NK-92 treated with Interleukin-12 subunit alpha and Interleukin-12 subunit beta, amount 100 ng/mL, for 24 hours (cell line): ENCODE data around the gene LSR.
"Not testable (repeated sequence)": the region's sequence is repeated elsewhere in the genome, so short reads cannot be mapped to it uniquely, and the experiment has no call there.

Experiments
- DNase-seq: peaks from one replicate; lab custom pipeline; 2025; lab: John Stamatoyannopoulos, UW

Gene LSR

DNA sequence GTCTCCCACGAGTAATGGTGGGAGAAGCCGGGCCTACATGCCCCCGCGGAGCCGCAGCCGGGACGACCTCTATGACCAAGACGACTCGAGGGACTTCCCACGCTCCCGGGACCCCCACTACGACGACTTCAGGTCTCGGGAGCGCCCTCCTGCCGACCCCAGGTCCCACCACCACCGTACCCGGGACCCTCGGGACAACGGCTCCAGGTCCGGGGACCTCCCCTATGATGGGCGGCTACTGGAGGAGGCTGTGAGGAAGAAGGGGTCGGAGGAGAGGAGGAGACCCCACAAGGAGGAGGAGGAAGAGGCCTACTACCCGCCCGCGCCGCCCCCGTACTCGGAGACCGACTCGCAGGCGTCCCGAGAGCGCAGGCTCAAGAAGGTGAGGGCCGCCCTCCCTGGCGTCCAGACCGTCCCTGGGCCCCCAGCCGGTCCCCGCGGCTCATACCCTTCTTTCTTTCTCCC is 18.6 kb downstream of the LSR start:
- no peak for DNase-seq

GRCh38 chr19:35267818-35268535 is 19.2 kb downstream of the LSR start:
- DNase-seq, result peak; percentile 60

GRCh38 chr19:35268536-35269437 is 20.0 kb downstream of the LSR start, which contains the start of gene USF2:
TSS of gene USF2 (plus strand) at chr19:35268962. CDS start at chr19:35269102, 140 bp downstream.
- peak; percentile 53 for DNase-seq

DNA sequence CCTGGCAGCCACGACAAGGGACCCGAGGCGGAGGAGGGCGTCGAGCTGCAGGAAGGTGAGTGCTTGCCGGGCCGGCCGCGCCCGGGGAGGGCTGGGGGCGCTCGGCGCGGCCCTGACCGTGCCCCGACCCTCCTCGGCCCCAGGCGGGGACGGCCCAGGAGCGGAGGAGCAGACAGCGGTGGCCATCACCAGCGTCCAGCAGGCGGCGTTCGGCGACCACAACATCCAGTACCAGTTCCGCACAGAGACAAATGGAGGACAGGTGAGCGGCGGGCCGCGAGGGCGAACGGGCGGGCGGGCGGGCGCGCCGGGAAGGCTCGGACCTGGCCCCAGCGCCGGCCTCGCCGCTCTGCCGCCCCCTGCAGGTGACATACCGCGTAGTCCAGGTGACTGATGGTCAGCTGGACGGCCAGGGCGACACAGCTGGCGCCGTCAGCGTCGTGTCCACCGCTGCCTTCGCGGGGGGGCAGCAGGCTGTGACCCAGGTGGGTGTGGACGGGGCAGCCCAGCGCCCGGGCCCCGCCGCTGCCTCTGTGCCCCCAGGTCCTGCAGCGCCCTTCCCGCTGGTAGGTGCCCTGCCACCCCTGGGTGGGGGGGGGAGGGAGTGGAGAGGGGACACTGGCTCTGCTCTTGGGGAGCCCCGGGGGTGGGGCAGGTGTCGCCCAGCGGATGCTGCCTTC is 20.8 kb downstream of the LSR start:
- peak; percentile 81 for DNase-seq

- DNase-seq, result no peak
These were observed 21.6 kb downstream of the LSR start for GRCh38 chr19:35270381-35270811.

- DNase-seq, result no peak
These were observed 22.7 kb downstream of the LSR start for GRCh38 chr19:35271546-35271945.

DNA sequence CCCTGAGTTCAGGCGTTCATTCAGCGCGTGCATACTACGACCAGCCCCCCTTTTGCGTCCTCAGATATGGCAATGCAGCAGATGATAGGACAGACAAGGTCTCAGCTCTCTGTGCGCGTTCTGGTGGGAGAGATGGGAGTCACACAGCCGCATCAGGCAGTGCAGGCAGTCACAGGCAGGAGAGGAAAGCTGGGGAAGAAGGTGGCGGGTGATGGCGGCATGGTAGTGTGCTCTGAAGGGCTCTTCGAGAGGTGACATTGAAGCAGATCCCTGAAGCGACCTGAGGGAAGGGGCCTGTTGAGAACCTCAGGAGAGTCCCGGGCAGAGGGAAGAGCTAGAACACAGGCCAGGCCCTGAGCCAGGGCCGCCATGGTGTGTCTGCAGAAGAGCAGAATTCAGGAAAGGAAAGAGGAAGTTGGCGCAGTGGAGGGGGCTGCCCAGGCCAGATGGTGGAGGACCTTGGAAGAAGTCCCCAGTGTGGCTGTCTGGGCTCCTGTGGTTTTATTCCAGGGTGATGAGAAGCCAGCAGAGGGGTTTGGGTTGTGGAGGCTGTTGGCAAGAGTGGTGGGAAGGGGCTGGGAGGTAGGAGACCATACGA is 23.4 kb downstream of the LSR start:
- no peak for DNase-seq

DNA sequence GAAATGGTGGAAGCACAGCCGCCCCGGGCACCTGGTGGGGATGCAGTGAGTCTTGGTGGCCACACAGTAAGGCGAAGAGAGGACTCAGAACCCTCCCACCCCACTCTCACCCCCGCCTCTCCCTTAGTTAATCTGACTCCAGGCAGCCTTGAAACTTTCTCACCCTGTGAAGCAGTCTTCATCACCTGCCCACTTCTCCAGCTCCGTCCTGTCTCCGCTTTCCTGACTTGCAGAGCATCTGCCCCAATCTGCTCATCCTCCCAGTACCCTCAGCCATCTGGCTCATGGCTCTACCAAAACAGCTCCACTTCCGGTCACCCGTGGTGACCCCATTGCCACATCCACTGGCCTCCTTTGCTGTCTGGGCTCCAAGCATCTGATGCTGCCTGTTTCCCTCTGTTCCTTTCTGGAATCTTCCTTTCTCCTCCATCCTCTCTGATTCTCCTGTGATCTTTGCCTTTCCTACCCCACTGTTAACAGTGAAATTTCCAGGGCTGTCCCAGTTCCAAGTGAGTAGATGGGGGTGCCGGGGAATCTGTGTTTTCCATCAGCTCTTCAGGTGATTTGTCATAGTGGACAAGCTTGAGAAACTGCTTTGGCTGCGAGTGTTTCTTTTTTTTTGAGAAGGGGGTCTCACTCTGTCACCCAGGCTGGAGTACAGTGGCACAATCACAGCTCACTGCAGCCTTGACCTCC is 24.3 kb downstream of the LSR start:
- no peak for DNase-seq

DNA sequence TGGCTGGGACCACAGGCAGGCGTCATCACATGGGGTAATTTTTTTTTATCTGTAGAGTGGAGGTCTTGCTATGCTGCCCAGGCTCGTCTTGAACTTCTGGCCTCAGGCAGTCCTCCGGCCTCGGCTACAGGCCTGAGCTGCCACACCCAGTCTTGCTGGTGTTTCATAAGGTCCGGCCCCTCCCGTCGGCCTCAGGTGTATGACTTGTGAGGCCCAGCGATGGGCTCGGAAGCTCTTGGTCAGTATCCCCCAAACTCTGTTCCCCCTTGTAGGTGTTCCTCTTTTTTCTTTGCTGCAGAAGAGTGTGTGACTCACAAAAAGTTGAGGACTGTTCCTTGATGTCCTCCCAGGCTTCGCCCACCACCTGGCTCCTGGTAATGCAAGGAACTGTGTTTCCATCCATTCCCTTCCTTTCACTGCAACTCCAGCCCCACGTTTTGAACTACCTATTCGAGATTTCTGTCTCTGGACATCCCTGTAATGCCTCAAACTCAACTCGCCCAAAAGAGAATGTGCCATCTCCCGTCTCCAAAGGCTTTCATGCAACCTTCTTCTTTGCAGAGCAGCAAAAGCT is 25.0 kb downstream of the LSR start:
- DNase-seq, result no peak

DNA sequence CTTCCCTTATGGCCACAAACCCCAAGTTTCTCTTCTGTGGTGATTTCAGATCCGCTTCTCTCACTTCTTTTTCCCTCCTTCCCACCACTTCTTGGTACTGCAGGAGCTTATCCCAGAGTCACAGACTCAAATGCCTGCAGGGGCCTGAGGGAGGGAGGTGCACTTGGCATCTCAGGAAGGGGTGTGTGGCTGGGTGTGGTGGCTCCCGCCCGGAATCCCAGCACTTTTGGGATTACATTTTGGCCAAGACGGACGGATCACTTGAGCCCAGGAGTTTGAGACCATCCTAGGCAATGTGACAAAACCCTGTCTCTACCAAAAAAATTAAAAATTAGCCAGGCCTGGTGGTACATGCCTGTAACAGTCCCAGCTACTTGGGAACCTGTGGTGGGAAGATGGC is 25.5 kb downstream of the LSR start:
- no peak for DNase-seq

DNA sequence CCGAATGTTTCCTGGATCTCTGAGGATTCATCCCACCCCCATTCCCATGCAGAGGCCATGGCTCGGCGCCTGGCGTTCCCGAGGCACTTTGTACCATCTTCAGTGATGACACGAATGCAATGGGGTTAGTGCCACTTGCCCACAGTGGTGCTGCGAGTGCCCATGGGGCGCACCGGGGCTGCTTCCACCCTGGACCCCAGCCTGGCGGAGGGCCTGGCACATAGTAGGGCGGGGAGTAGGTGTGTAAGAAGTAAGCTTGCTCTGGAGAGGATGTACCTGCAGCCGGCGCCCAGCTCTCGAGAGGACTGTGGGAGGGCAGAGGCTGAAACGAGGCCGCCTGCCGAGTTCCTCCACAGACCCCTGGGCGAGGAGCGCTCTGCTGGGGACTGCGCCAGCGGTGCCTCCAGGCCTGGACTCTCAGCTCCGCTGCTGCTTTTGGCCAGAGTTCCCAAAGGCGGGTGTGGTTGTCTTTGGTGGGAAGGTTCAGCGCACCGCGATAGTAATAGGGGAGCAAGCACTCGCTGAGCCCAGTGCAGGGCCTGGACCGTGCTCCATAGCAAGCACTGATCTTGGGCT is 28.0 kb downstream of the LSR start:
- DNase-seq, result no peak

GRCh38 chr19:35278578-35279284 is 29.9 kb downstream of the LSR start:
- DNase-seq, result no peak

GRCh38 chr19:35279374-35279773 is 30.6 kb downstream of the LSR start:
- DNase-seq, result no peak

DNA sequence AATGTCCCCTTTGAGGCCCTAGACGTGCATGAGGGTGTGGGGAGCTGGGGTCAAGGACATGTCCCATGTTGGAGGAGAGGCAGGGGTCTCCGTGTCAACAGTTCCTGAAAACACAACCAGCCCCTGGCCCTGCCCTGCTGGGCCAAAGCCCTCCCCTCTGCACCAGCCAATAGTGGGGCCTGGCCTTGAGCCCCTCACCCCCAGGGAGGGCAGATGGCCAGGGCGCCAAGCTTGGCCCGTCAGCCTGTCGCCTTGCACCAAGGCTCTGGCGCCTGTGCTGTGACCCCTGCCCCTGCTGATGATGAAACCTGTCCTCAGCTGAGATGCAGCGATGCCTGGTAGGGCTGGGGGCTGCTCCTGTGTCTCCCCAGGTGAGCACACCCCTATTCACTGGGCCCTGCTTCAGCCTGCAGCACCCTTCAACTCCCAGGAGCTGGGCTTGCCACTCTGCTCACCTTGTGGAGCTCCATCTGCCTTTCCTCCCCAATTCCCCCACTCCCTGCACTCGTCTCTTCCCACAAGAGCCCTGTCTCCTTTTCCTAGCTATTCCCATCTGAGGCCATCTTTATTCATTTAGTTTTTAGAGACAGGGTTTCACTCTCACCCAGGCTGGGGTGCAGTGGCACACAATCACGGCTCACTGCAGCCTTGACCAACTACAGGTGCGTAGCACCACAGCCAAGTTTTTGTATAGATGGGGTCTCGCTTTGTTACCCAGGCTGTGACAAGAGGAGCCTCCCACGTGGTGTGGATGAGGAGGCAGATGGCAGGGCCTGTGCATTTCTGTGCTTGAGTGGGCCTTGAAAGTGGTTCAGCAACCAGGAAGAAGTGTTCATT is 31.4 kb downstream of the LSR start:
- no peak for DNase-seq

- no peak for DNase-seq
These were observed 32.5 kb downstream of the LSR start for GRCh38 chr19:35281303-35281702.

DNA sequence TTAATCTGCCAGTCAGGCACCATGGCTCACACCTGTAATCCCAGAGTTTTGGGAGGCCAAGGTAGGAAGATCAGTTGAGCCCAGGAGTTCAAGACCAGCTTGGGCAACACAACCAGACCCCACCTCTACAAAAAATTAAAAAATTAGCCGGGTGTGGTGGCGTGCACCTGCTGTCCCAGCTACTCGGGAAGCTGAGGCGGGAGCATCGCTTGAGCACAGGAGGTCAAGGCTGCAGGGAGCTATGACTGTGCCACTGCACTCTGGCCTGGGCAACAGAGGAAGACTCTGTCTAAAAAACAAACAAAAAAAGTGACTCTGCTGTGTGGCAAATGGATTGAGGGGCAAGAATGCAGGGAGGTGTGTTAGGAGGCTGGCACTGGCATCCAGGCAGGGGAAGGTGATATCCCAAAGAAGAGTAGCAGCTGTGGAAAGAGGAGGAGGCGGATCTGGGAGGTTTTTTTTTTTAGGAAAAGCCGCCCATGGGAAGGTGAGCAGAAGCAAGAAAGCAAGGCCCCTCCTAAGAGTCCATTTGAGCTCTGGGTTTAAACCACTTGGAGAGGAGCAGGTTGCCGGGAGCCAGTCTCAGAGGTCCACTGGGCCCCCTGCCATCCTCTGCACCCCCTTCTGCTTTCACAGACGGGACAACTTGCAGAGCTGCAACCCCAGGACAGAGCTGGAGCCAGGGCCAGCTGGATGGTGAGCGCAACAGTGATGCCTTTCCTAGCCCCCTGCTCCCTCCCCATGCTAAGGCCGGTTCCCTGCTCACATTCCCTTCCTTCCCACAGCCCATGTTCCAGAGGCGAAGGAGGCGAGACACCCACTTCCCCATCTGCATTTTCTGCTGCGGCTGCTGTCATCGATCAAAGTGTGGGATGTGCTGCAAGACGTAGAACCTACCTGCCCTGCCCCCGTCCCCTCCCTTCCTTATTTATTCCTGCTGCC is 35.6 kb downstream of the LSR start:
- no peak for DNase-seq

DNA sequence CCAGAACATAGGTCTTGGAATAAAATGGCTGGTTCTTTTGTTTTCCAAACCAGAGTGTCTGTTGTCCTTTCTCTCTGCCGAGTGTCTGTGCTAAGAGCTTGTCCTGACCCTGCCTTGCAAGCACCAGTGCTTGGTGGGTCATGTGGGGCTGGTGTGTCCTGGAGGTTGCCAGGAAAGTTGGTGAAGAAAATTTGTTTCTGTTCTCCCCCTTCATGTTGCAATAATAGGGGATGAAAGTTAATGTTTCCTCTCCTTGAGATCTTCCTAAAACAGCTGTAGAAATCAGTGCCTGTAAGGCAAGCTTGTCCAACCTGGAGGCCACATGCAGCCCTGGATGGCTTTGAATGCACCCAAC is 36.3 kb downstream of the LSR start:
- no peak for DNase-seq

DNA sequence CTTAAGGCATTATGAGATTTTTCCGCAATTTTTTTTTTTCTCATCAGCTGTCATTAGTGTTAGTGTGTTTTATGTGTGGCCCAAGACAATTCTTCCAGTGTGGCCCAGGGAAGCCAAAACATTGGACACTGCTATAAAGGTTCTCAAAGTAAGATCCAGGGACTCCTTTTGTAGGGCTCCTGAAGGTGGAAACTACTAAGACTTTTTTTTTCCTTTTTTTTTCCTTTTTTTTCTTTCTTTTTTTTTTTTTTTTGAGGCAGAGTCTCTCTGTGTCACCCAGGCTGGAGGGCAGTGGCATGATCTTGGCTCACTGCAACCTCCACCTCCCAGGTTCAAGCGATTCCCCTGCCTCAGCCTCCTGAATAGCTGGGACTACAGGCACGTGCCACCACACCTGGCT is 36.7 kb downstream of the LSR start:
- not testable (repeated sequence) for DNase-seq
